Fibroblast of villous mesenchyme (primary cell): ENCODE measurements around the gene NDEL1. TPM values are rescaled to one million over a fixed set of nuclear protein-coding genes. Genes with fewer than 3 reads are reported as not detected.

Experiments used
- DNase-seq: peaks from one replicate; pipeline ENCODE4 v3.0.0-alpha.2; 2010; ENCODE audit warnings: low read depth
- H3K4me3 ChIP-seq: 2 replicates; pipeline ENCODE4 v1.5.1; 2011; ENCODE audit warnings: low read depth, mild to moderate bottlenecking, low read length
- CTCF ChIP-seq: IDR thresholded peaks from 2 replicates; pipeline ENCODE4 v1.5.1; 2012; ENCODE audit warnings: low read depth, mild to moderate bottlenecking, low read length; ENCODE audit not compliant: insufficient read depth
- total RNA-seq: library from RNA; depleted of rRNA; stranded (reverse); fragments of >200 nt; gene quantifications from 2 replicates; pipeline ENCODE4 v1.2.3, GENCODE V29; 2012

The NDEL1 gene
- total RNA-seq, 1 donor = 87.7 TPM

GRCh38 chr17:8473451-8474192 is 37.9 kb downstream of the NDEL1 start:
- no peak overlapping the region for H3K4me3 ChIP-seq
- TF ChIP-seq CTCF = no peak
- no peak for DNase-seq

- H3K4me3 ChIP-seq = no peak overlapping the region
- DNase-seq = no peak
- no peak for TF ChIP-seq CTCF
Observed at GRCh38 chr17:8474826-8475225, 39.1 kb downstream of the NDEL1 start.

- H3K4me3 ChIP-seq = no peak overlapping the region
- no peak for TF ChIP-seq CTCF
- no peak for DNase-seq
Observed at GRCh38 chr17:8475227-8475626, 39.5 kb downstream of the NDEL1 start.

GRCh38 chr17:8475781-8476180 is 40.1 kb downstream of the NDEL1 start:
- no peak overlapping the region for H3K4me3 ChIP-seq
- DNase-seq = no peak
- no peak for TF ChIP-seq CTCF

- no peak for TF ChIP-seq CTCF
- H3K4me3 ChIP-seq = no peak overlapping the region
- no peak for DNase-seq
Observed at GRCh38 chr17:8476741-8477140, 41.1 kb downstream of the NDEL1 start.

- no peak overlapping the region for H3K4me3 ChIP-seq
- TF ChIP-seq CTCF = no peak
- no peak for DNase-seq
Observed at GRCh38 chr17:8477171-8477570, 41.5 kb downstream of the NDEL1 start.
